NB4 (cell line): ENCODE measurements around the gene ANO10.

Experiments
- CTCF ChIP-seq: IDR thresholded peaks from one replicate; pipeline ENCODE4 v1.5.1; 2012; ENCODE audit warnings: low read depth, low read length
- POLR2A ChIP-seq: IDR thresholded peaks from 2 replicates; pipeline ENCODE4 v1.6.1; 2011; ENCODE audit warnings: mild to moderate bottlenecking; ENCODE audit not compliant: insufficient read length; ENCODE audit errors: extremely low read depth

- no peak for TF ChIP-seq CTCF
- no peak for TF ChIP-seq POLR2A
Observed at GRCh38 chr3:43434431-43434830, 187.4 kb downstream of the ANO10 start.
